HepG2 (cell line): Measurements from ENCODE around the gene VASN. TPM values are rescaled to one million over a fixed set of nuclear protein-coding genes. Genes with fewer than 3 reads are reported as not detected.

Experiments used
- ATAC-seq: fragments of 200-7000 bp; cut with Tn5 transposase; 3 replicates; pipeline ENCODE4 v1.9.1; 2020; ENCODE audit warnings: mild to moderate bottlenecking, moderate library complexity
- BruUV-seq: library from RNA; stranded (reverse); fragments of 400-500 nt; replicated peaks from 2 replicates; lab custom pipeline; 2021; lab: Mats Ljungman, UMichigan
- CTCF ChIA-PET: fragments of 300-600 bp; formaldehyde crosslinking; extraction: SDS; loops from one replicate; lab custom pipeline; 2021; ENCODE audit warnings: low total read pairs, inconsistent platforms, low intra/inter-chr PET ratio; lab: Yijun Ruan, JAX
- POLR2A ChIA-PET: fragments of 350-600 bp; sonication (Branson Sonifier 250); formaldehyde crosslinking; loops from one replicate; lab custom pipeline; 2020; ENCODE audit warnings: antibody characterized with exemption, inconsistent platforms; lab: Yijun Ruan, JAX
- DNase-seq: peaks from one replicate; pipeline ENCODE4 v3.0.0-alpha.2; 2015; ENCODE audit warnings: low spot score
- FAIRE-seq: peaks from 3 replicates; lab custom pipeline; 2011; peaks lifted over from hg19 to GRCh38; lab: Jason Lieb, UNC
- H2AFZ ChIP-seq: one replicate; pipeline ENCODE4 v1.6.1; 2011; ENCODE audit warnings: low read length, inconsistent platforms
- H3K27ac ChIP-seq: fragments of 300-600 bp; 3 replicates; pipeline ENCODE4 v1.8.0; 2011; ENCODE audit warnings: mixed run types, mild to moderate bottlenecking, mixed read lengths, low read length, inconsistent platforms; ENCODE audit not compliant: insufficient read depth; ENCODE audit errors: extremely low read length
- H3K27me3 ChIP-seq, 2 experiments: fragments of 200-600 bp in 1 of 2; 2 replicates in 1 of 2; 3 replicates in 1 of 2; pipeline versions ENCODE4 v1.6.0 to v1.8.0; 2011; ENCODE audit warnings: low read length in 2 of 2, mild to moderate bottlenecking in 2 of 2, moderate library complexity in 2 of 2, inconsistent platforms in 1 of 2; ENCODE audit not compliant: insufficient read depth in 2 of 2, control insufficient read depth in 1 of 2
- H3K36me3 ChIP-seq, 2 experiments: fragments of 200-600 bp in 1 of 2; replicated peaks in 1 of 2; 2 replicates in 1 of 2; 3 replicates in 1 of 2; pipeline versions ENCODE4 v1.5.1 to v1.8.0; 2011; ENCODE audit warnings: low read length in 2 of 2, inconsistent platforms in 1 of 2; ENCODE audit not compliant: insufficient read depth in 2 of 2, control insufficient read depth in 1 of 2
- H3K4me1 ChIP-seq: 2 replicates; pipeline ENCODE4 v1.5.1; 2012; ENCODE audit warnings: low read length, inconsistent platforms; ENCODE audit not compliant: insufficient read depth
- H3K4me2 ChIP-seq: 2 replicates; pipeline ENCODE4 v1.6.0; 2011; ENCODE audit warnings: low read depth, low read length, inconsistent platforms
- H3K4me3 ChIP-seq, 3 experiments: fragments of 200-600 bp in 1 of 3; sonication (generic), shearing (Covaris generic) in 1 of 3; replicated peaks in 1 of 3; 2 replicates each; pipeline ENCODE4 v1.5.1; 2011 to 2016; ENCODE audit warnings: low read length in 3 of 3, inconsistent platforms in 2 of 3, low read depth in 2 of 3, mild to moderate bottlenecking in 2 of 3, control low read depth in 1 of 3, mixed read lengths in 1 of 3; ENCODE audit not compliant: insufficient read depth in 1 of 3
- H3K79me2 ChIP-seq: one replicate; pipeline ENCODE4 v1.6.1; 2011; ENCODE audit warnings: low read length, inconsistent platforms; ENCODE audit not compliant: insufficient read depth
- H3K9ac ChIP-seq: 2 replicates; pipeline ENCODE4 v1.6.0; 2011; ENCODE audit warnings: mild to moderate bottlenecking, low read depth, low read length, inconsistent platforms; ENCODE audit not compliant: insufficient read depth
- H3K9me3 ChIP-seq: 2 replicates; pipeline ENCODE4 v1.5.1; 2012; ENCODE audit warnings: mild to moderate bottlenecking, low read length
- H4K20me1 ChIP-seq: 2 replicates; pipeline ENCODE4 v1.6.0; 2011; ENCODE audit warnings: inconsistent platforms, mild to moderate bottlenecking, low read length, moderate library complexity; ENCODE audit not compliant: insufficient read depth
- AGO2 ChIP-seq: fragments of 200-400 bp; formaldehyde crosslinking; optimal IDR thresholded peaks from 2 replicates; pipeline ENCODE3; 2017; ENCODE audit warnings: mild to moderate bottlenecking, low read depth, low read length, moderate library complexity
- CBX5 ChIP-seq: sonication (generic); formaldehyde crosslinking; IDR thresholded peaks from 2 replicates; pipeline ENCODE4 v1.4.0; 2020; ENCODE audit warnings: missing genetic modification reagents, borderline replicate concordance
- CSRNP2 ChIP-seq: sonication (generic); formaldehyde crosslinking; conservative IDR thresholded peaks from 2 replicates; pipeline ENCODE4 v1.8.0; 2022; ENCODE audit warnings: low read depth, missing genetic modification reagents
- FOXK1 ChIP-seq: sonication (generic); formaldehyde crosslinking; IDR thresholded peaks from 2 replicates; pipeline ENCODE4 v1.4.0; 2020; ENCODE audit warnings: low read depth, missing genetic modification reagents, borderline replicate concordance
- KLF12 ChIP-seq: sonication (generic); formaldehyde crosslinking; IDR thresholded peaks from 2 replicates; pipeline ENCODE4 v1.4.0; 2020; ENCODE audit warnings: missing genetic modification reagents, borderline replicate concordance
- MATR3 ChIP-seq: sonication (generic); formaldehyde crosslinking; IDR thresholded peaks from 2 replicates; pipeline ENCODE4 v1.4.0; 2020; ENCODE audit warnings: missing genetic modification reagents
- MLLT10 ChIP-seq: sonication (generic); formaldehyde crosslinking; IDR thresholded peaks from 2 replicates; pipeline ENCODE4 v1.4.0; 2020; ENCODE audit warnings: missing genetic modification reagents
- RFX3 ChIP-seq: IDR thresholded peaks from 2 replicates; pipeline ENCODE4 v1.6.1; 2016; ENCODE audit warnings: missing biosample characterization, missing genetic modification reagents
- SETDB1 ChIP-seq: sonication (generic); formaldehyde crosslinking; IDR thresholded peaks from 2 replicates; pipeline ENCODE4 v1.5.1; 2020; ENCODE audit warnings: missing genetic modification reagents, mild to moderate bottlenecking, borderline replicate concordance
- TMF1 ChIP-seq: sonication (generic); formaldehyde crosslinking; IDR thresholded peaks from 2 replicates; pipeline ENCODE4 v1.8.1; 2022; ENCODE audit warnings: low read depth, missing genetic modification reagents
- YEATS4 ChIP-seq: sonication (generic); formaldehyde crosslinking; IDR thresholded peaks from 2 replicates; pipeline ENCODE4 v1.4.0; 2020; ENCODE audit warnings: missing genetic modification reagents, borderline replicate concordance
- ZNF337 ChIP-seq: sonication (generic); formaldehyde crosslinking; IDR thresholded peaks from 2 replicates; pipeline ENCODE4 v1.5.1; 2020; ENCODE audit warnings: missing genetic modification reagents, low read depth, mild to moderate bottlenecking, borderline replicate concordance
- ZNF354B ChIP-seq: sonication (generic); formaldehyde crosslinking; IDR thresholded peaks from 2 replicates; pipeline ENCODE4 v1.8.0; 2022; ENCODE audit warnings: mild to moderate bottlenecking, missing genetic modification reagents
- ZNF382 ChIP-seq: sonication (generic); formaldehyde crosslinking; IDR thresholded peaks from 2 replicates; pipeline ENCODE4 v1.5.0; 2020; ENCODE audit warnings: missing genetic modification reagents, mild to moderate bottlenecking, borderline replicate concordance
- ZNF432 ChIP-seq: sonication (generic); formaldehyde crosslinking; IDR thresholded peaks from 2 replicates; pipeline ENCODE4 v1.5.0; 2020; ENCODE audit warnings: missing genetic modification reagents, mild to moderate bottlenecking, borderline replicate concordance
- ZNF678 ChIP-seq: sonication (generic); formaldehyde crosslinking; IDR thresholded peaks from 2 replicates; pipeline ENCODE4 v1.4.0; 2020; ENCODE audit warnings: mild to moderate bottlenecking, missing genetic modification reagents
- ZNF747 ChIP-seq: sonication (generic); formaldehyde crosslinking; IDR thresholded peaks from 2 replicates; pipeline ENCODE4 v1.8.1; 2023; ENCODE audit warnings: missing genetic modification reagents, mild to moderate bottlenecking, borderline replicate concordance
- ZSCAN25 ChIP-seq: sonication (generic); formaldehyde crosslinking; IDR thresholded peaks from 2 replicates; pipeline ENCODE4 v1.8.0; 2022; ENCODE audit warnings: mild to moderate bottlenecking, missing genetic modification reagents
- WGBS: methylation state at CpG from one replicate; pipeline ENCODE4 v1.1.6; 2017; ENCODE audit warnings: low lambda C conversion rate; 5-methylcytosine and 5-hydroxymethylcytosine counted together
- in situ Hi-C: cut with HindIII; loops from 2 replicates; pipeline ENCODE4 v1.10.0; 2017; ENCODE audit warnings: low pct_unique_long_range_greater_than_20kb; ENCODE audit not compliant: extremely low pct_ligation_motif_present
- intact Hi-C: fragments of 100-400 bp; cut with micrococcal nuclease; formaldehyde crosslinking; loops from one replicate; pipeline ENCODE4 v1.10.0; 2022; ENCODE audit not compliant: unreplicated experiment
- polyA plus RNA-seq, 8 experiments: library from polyadenylated mRNA; depleted of rRNA in 3 of 8; stranded (reverse) in 7 of 8; unstranded in 1 of 8; fragments of >200 nt; fragmentation: Illumina TruSeq in 4 of 8; extraction: Trizol in 4 of 8; gene quantifications; 2 replicates each; pipeline versions ENCODE4 v1.2.1 to v1.2.3, GENCODE V29; 2011 to 2016; ENCODE audit warnings: low read depth in 4 of 8, missing spikeins in 1 of 8, mixed read lengths in 1 of 8; ENCODE audit not compliant: insufficient read depth in 1 of 8
- total RNA-seq, 5 experiments: library from RNA; depleted of rRNA; stranded (reverse); fragments of >200 nt; fragmentation: Illumina TruSeq; extraction: Trizol; gene quantifications; 2 replicates each; pipeline ENCODE4 v1.2.3, GENCODE V29; 2016; ENCODE audit warnings: low read depth in 1 of 5
- TF ChIP-seq, protein P1 (sequence below): sonication (generic); formaldehyde crosslinking; IDR thresholded peaks from 2 replicates; pipeline ENCODE4 v1.4.0; 2020; ENCODE audit warnings: mild to moderate bottlenecking, missing genetic modification reagents, borderline replicate concordance

The VASN gene
- total and polyA plus RNA-seq, 2 of the 13 experiments (the other 11 are each of a cell fraction or from before 2014, with no cell fraction given), result 8.4 to 18.2 TPM

GRCh38 chr16:4372578-4373355 lies 1.1 kb downstream of the VASN start (continued):
- peak; percentile 53; the same call in 1 of the 2 replicates for TF ChIP-seq YEATS4 (CRISPR knock-in tag)

GRCh38 chr16:4373356-4373908 lies 1.8 kb downstream of the VASN start:
- BruUV-seq, result no TSS peak
- FAIRE-seq (no peak), ATAC-seq (no peak), DNase-seq (no peak)
- no peaks in the 10 kb centered on the region for H3K9me3 ChIP-seq
- peaks cover 86% of the 10 kb centered on the region for H3K4me1 ChIP-seq
- intact Hi-C loops (loop anchor here (2.0 kb wide), 1 partner anchor 15 kb away; no protein-coding TSS in a partner anchor), in situ Hi-C loops (no loop called here)
- peaks cover 37% of the 10 kb centered on the region for H4K20me1 ChIP-seq
- H3K79me2 ChIP-seq, result peaks cover 50% of the 10 kb centered on the region
- peaks cover 0 to 2% of the 10 kb centered on the region in 2 experiments; a peak in 1 of 5 replicates for H3K36me3 ChIP-seq
- no peaks in the 10 kb centered on the region for H3K27me3 ChIP-seq
- H3K4me3 ChIP-seq, result peak overlapping the region; percentile 76 to 92 (median 82)
- no peak overlapping the region for H2AFZ ChIP-seq
- POLR2A ChIA-PET, result interaction anchor here (0.9 to 2.3 kb wide), 12 partner anchors 9 to 493 kb away, joined by 3 to 21 read pairs (median 6); partner anchors contain the start of genes CREBBP and PAM16
- H3K9ac ChIP-seq, result peak overlapping the region; percentile 42; the same call in 1 of the 2 replicates
- no CpG with 5 or more reads among the region's 9 CpGs for WGBS
- CTCF ChIA-PET, result interaction anchor here (1.3 kb wide), 1 partner anchor 29 kb away, joined by 3 read pairs; no protein-coding TSS in a partner anchor
- peak overlapping the region; percentile 86 for H3K4me2 ChIP-seq
- H3K27ac ChIP-seq, result peak overlapping the region; percentile 83
- TF ChIP-seq MLLT10 (CRISPR knock-in tag), result no peak
- no peak for TF ChIP-seq ZNF354B
- no peak for TF ChIP-seq CBX5 (CRISPR knock-in tag)
- TF ChIP-seq AGO2, result peak; percentile 67
- TF ChIP-seq TMF1 (CRISPR knock-in tag), result 0 out of 2 replicates have a peak, but pooled peaks have one; percentile 4
- TF ChIP-seq, protein P1, sequence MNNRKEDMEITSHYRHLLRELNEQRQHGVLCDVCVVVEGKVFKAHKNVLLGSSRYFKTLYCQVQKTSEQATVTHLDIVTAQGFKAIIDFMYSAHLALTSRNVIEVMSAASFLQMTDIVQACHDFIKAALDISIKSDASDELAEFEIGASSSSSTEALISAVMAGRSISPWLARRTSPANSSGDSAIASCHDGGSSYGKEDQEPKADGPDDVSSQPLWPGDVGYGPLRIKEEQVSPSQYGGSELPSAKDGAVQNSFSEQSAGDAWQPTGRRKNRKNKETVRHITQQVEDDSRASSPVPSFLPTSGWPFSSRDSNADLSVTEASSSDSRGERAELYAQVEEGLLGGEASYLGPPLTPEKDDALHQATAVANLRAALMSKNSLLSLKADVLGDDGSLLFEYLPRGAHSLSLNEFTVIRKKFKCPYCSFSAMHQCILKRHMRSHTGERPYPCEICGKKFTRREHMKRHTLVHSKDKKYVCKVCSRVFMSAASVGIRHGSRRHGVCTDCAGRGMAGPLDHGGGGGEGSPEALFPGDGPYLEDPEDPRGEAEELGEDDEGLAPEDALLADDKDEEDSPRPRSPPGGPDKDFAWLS (CRISPR knock-in tag), result 0 out of 2 replicates have a peak, but pooled peaks have one; percentile 14
- no peak for TF ChIP-seq MATR3
- TF ChIP-seq RFX3 (CRISPR knock-in tag), result no peak
- TF ChIP-seq SETDB1 (CRISPR knock-in tag), result no peak
- no peak for TF ChIP-seq ZNF382 (CRISPR knock-in tag)
- peak; percentile 31; the same call in 1 of the 2 replicates for TF ChIP-seq ZSCAN25 (CRISPR knock-in tag)
- no peak for TF ChIP-seq ZNF747
- no peak for TF ChIP-seq FOXK1 (CRISPR knock-in tag)
- TF ChIP-seq CSRNP2 (CRISPR knock-in tag), result no peak
- no peak for TF ChIP-seq ZNF432 (CRISPR knock-in tag)
- TF ChIP-seq ZNF678, result no peak
- no peak for TF ChIP-seq KLF12 (CRISPR knock-in tag)
- no peak for TF ChIP-seq ZNF337 (CRISPR knock-in tag)
